Retinal pigment epithelial cell (primary cell): ENCODE data around the gene AASDH.

ENCODE experiments used
- DNase-seq: peaks from one replicate; pipeline ENCODE4 v3.0.0-alpha.2; 2010; ENCODE audit warnings: low read depth
- H3K4me3 ChIP-seq: 2 replicates; pipeline ENCODE4 v1.5.1; 2011; ENCODE audit warnings: mild to moderate bottlenecking, low read length, control low read depth, moderate library complexity
- TF ChIP-seq, protein P1 (sequence below): conservative IDR thresholded peaks from 2 replicates; pipeline ENCODE4 v1.5.1; 2011; ENCODE audit warnings: low read depth, low read length, control low read depth, inconsistent platforms

Gene AASDH

DNA sequence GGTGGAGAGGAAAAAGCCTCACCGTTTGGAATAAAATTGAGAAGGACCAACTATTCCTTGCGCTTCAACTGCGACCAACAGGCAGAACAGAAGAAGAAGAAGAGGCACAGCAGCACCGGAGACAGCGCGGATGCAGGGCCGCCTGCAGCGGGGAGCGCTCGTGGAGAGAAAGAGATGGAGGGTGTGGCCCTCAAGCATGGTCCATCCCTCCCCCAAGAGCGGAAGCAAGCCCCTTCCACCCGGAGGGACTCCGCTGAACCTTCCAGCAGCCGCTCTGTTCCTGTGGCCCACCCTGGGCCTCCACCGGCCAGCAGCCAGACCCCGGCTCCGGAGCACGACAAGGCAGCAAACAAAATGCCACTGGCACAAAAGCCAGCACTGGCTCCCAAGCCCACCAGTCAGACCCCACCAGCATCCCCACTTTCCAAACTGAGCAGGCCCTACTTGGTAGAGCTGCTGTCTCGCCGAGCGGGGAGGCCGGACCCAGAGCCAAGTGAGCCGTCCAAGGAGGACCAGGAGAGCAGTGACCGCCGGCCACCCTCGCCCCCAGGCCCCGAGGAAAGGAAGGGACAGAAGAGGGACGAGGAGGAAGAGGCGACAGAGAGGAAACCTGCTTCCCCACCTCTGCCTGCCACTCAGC is 71.2 kb downstream of the AASDH start:
- DNase-seq = no peak
- TF ChIP-seq, protein P1, sequence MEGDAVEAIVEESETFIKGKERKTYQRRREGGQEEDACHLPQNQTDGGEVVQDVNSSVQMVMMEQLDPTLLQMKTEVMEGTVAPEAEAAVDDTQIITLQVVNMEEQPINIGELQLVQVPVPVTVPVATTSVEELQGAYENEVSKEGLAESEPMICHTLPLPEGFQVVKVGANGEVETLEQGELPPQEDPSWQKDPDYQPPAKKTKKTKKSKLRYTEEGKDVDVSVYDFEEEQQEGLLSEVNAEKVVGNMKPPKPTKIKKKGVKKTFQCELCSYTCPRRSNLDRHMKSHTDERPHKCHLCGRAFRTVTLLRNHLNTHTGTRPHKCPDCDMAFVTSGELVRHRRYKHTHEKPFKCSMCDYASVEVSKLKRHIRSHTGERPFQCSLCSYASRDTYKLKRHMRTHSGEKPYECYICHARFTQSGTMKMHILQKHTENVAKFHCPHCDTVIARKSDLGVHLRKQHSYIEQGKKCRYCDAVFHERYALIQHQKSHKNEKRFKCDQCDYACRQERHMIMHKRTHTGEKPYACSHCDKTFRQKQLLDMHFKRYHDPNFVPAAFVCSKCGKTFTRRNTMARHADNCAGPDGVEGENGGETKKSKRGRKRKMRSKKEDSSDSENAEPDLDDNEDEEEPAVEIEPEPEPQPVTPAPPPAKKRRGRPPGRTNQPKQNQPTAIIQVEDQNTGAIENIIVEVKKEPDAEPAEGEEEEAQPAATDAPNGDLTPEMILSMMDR = no peak
- no peak overlapping the region for H3K4me3 ChIP-seq

DNA sequence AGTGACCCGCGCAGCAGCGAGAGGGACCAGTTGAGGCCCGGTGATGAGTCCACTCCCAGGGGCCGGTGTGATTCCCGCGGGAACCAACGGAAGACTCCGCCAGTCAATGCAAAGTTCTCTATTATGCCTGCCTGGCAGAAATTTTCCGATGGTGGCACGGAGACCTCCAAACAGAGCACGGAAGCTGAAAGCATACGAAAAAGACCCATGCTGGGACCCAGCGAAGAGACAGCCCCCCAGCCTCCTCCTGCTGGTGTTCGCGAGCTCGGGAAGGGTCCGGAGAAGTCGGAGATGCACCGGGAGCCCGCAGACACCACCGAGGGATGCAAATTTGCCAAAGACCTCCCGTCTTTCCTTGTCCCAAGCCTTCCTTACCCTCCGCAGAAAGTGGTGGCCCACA is 71.7 kb downstream of the AASDH start:
- DNase-seq = no peak
- H3K4me3 ChIP-seq = no peak overlapping the region
- TF ChIP-seq, protein P1 = no peak

DNA sequence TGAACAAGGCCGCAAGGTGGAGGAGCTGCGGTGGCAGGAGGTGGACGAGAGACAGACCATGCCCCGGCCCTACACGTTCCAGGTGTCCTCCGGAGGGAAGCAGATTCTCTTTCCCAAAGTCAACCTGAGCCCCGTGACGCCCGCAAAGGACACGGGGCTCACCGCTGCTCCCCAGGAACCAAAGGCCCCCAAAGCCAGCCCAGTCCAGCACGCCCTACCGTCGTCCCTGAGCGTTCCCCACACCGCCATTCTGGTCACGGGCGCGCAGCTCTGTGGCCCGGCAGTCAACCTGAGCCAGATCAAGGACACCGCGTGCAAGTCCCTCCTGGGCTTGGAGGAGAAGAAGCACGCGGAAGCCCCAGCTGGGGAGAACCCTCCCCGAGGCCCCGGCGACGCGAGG is 72.2 kb downstream of the AASDH start:
- no peak for DNase-seq
- TF ChIP-seq, protein P1 = no peak

DNA sequence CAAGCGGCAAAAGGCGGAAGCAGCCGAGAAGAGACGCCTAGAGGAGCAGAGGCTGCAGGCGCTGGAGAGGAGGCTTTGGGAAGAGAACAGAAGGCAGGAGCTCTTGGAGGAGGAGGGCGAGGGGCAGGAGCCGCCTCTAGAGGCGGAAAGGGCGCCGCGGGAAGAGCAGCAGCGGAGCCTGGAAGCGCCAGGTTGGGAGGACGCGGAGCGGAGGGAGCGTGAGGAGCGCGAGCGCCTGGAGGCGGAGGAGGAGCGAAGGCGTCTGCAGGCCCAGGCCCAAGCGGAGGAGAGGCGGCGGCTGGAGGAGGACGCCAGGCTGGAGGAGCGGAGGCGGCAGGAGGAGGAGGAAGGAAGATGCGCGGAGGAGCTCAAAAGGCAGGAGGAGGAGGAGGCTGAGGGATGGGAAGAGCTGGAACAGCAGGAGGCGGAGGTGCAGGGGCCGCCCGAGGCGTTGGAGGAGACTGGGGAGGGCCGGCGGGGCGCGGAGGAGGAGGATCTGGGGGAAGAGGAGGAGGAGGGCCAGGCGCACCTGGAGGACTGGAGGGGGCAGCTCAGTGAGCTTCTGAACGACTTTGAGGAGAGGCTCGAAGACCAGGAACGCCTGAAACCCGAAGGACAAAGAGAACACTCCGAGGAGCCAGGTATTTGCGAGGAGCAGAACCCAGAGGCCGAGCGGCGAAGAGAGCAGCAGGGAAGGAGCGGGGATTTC is 72.9 kb downstream of the AASDH start:
- no peak overlapping the region for H3K4me3 ChIP-seq
- TF ChIP-seq, protein P1 = no peak
- no peak for DNase-seq

More for the DNA sequence above, 72.2 kb downstream of the AASDH start:
- no peak overlapping the region for H3K4me3 ChIP-seq

DNA sequence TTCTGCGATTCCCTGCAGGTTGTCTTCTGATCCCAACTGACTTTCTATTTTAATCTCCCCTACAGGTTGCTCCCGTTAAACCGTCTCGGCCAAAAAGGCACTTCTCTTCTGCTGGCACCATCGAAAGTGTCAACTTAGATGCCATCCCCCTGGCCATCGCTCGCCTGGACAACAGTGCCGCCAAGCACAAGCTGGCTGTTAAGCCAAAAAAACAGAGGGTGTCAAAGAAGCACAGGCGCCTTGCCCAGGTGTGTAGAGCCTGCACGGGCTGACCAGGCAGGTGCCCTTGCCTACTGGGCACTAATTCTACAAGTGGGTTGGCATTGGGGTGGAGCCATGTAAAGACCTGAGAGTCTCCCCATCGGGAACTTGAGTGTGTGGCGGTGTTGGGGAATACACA is 74.2 kb downstream of the AASDH start:
- no peak for DNase-seq
- no peak overlapping the region for H3K4me3 ChIP-seq

DNA sequence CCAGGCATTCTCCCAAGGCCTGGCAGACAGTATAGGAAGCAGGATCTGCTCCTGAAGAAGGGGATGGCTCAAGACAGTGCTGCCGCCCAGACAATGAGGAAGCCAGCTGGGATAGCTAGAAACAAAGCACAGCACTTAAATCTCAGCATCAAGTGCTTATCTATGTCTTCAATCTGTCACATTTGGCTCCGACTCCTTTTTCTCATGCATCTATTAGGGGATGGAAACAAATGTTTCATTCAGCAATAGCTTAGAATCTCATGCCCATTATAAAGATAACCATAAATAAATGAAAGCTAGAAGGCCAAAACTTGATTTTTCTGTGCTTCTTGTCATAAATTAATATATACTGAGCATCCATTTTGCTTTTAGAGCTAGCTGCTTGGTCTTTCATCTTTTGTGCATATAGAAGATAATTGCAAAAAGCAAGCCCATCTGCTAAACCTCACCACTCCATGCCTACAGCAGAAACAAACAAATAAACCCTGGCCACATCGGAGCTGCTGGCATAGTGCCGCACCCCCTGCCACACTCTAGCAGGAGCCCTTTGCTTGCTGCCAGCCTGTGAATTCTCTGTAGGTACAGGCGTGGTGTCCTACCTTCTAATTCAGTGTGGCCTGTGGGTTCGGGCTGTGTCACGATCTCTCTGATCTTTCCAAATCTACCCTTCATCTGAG is 75.9 kb downstream of the AASDH start:
- DNase-seq = no peak
- TF ChIP-seq, protein P1 = no peak
- no peak overlapping the region for H3K4me3 ChIP-seq

More for the DNA sequence above, 74.2 kb downstream of the AASDH start:
- TF ChIP-seq, protein P1 = no peak
